Neural cell (in vitro differentiated cells): Measurements from ENCODE around the gene KRT86. TPM values are rescaled to one million over a fixed set of nuclear protein-coding genes. Genes with fewer than 3 reads are reported as not detected.
"Not testable (repeated sequence)": the region's sequence is repeated elsewhere in the genome, so short reads cannot be mapped to it uniquely, and the experiment has no call there.

Source experiments
- H2AFZ ChIP-seq: fragments of 200-600, 300-800 bp; sonication (generic), shearing (Covaris generic); 2 replicates; pipeline ENCODE4 v1.6.0; 2014; ENCODE audit warnings: low read depth, mild to moderate bottlenecking, antibody characterized with exemption, low read length, moderate library complexity
- H3F3A ChIP-seq: fragments of 200-600 bp; shearing (Covaris generic); 2 replicates; pipeline ENCODE4 v1.6.1; 2016; ENCODE audit warnings: mild to moderate bottlenecking, moderate library complexity, mixed read lengths, antibody characterized with exemption, low read length; ENCODE audit not compliant: insufficient read depth, poor library complexity, severe bottlenecking
- H3K27ac ChIP-seq: fragments of 200-600, 300-800 bp; sonication (generic), shearing (Covaris generic); 2 replicates; pipeline ENCODE4 v1.5.1; 2014; ENCODE audit warnings: mild to moderate bottlenecking, low read length, moderate library complexity
- H3K27me3 ChIP-seq: fragments of 300-800, 200-600 bp; sonication (generic), shearing (Covaris generic); 2 replicates; pipeline ENCODE4 v1.6.0; 2014; ENCODE audit warnings: mild to moderate bottlenecking, low read depth, low read length, moderate library complexity; ENCODE audit not compliant: insufficient read depth
- H3K36me3 ChIP-seq: fragments of 300-800, 200-600 bp; sonication (generic), shearing (Covaris generic); 2 replicates; pipeline ENCODE4 v1.5.1; 2014; ENCODE audit warnings: mild to moderate bottlenecking, antibody characterized with exemption, low read length, moderate library complexity; ENCODE audit not compliant: insufficient read depth
- H3K4me2 ChIP-seq: fragments of 300-800, 200-600 bp; sonication (generic), shearing (Covaris generic); 2 replicates; pipeline ENCODE4 v1.6.0; 2014; ENCODE audit warnings: mild to moderate bottlenecking, low read length
- H3K4me3 ChIP-seq: fragments of 300-800, 200-600 bp; sonication (generic), shearing (Covaris generic); 2 replicates; pipeline ENCODE4 v1.5.1; 2014; ENCODE audit warnings: mild to moderate bottlenecking, low read length, moderate library complexity
- H3K79me2 ChIP-seq: fragments of 200-600 bp; shearing (Covaris generic); replicated peaks from 2 replicates; pipeline ENCODE4 v1.6.0; 2014; ENCODE audit warnings: mild to moderate bottlenecking, low read length, moderate library complexity; ENCODE audit not compliant: insufficient read depth
- H3K9ac ChIP-seq: fragments of 300-800, 200-600 bp; sonication (generic), shearing (Covaris generic); 2 replicates; pipeline ENCODE4 v1.6.1; 2016; ENCODE audit warnings: mild to moderate bottlenecking, low read length, mixed read lengths
- H3K9me2 ChIP-seq: fragments of 200-600 bp; shearing (Covaris generic); 2 replicates; pipeline ENCODE4 v1.6.1; 2016; ENCODE audit warnings: mild to moderate bottlenecking, low read length, mixed read lengths; ENCODE audit not compliant: insufficient read depth
- H3K9me3 ChIP-seq: fragments of 200-600, 300-800 bp; sonication (generic), shearing (Covaris generic); 2 replicates; pipeline ENCODE4 v1.6.1; 2016; ENCODE audit warnings: mild to moderate bottlenecking, mixed run types, low read length, moderate library complexity, mixed read lengths
- H4K20me1 ChIP-seq: fragments of 200-600 bp; shearing (Covaris generic); 2 replicates; pipeline ENCODE4 v1.6.1; 2016; ENCODE audit warnings: mild to moderate bottlenecking, mixed run types; ENCODE audit not compliant: insufficient read depth
- EP300 ChIP-seq: fragments of 450-650 bp; conservative IDR thresholded peaks from 2 replicates; pipeline ENCODE4 v1.6.1; 2014; ENCODE audit warnings: antibody characterized with exemption, mild to moderate bottlenecking, moderate library complexity; ENCODE audit not compliant: poor library complexity, severe bottlenecking
- EZH2 ChIP-seq: fragments of 200-600, 300-800 bp; shearing (Covaris generic), sonication (generic); IDR thresholded peaks from 2 replicates; pipeline ENCODE4 v1.6.1; 2014; ENCODE audit warnings: antibody characterized with exemption, low read length, borderline replicate concordance, mild to moderate bottlenecking; ENCODE audit not compliant: insufficient read depth, poor library complexity, severe bottlenecking
- MXI1 ChIP-seq: fragments of 450-650 bp; conservative IDR thresholded peaks from 2 replicates; pipeline ENCODE4 v1.6.1; 2014; ENCODE audit warnings: antibody characterized with exemption, mild to moderate bottlenecking; ENCODE audit not compliant: poor library complexity, severe bottlenecking
- POLR2AphosphoS5 ChIP-seq: IDR thresholded peaks from 2 replicates; pipeline ENCODE4 v1.6.1; 2012
- RAD21 ChIP-seq: fragments of 450-650 bp; conservative IDR thresholded peaks from 2 replicates; pipeline ENCODE4 v1.6.1; 2014; ENCODE audit warnings: antibody characterized with exemption, mild to moderate bottlenecking, moderate library complexity
- SMC3 ChIP-seq: fragments of 450-650 bp; conservative IDR thresholded peaks from 2 replicates; pipeline ENCODE4 v1.6.1; 2014; ENCODE audit warnings: antibody characterized with exemption, mild to moderate bottlenecking, moderate library complexity; ENCODE audit not compliant: poor library complexity
- TAF1 ChIP-seq: IDR thresholded peaks from 2 replicates; pipeline ENCODE4 v1.6.1; 2012; ENCODE audit warnings: low read depth
- polyA plus RNA-seq: library from polyadenylated mRNA; depleted of rRNA; stranded (reverse); fragments of >200 nt; gene quantifications from 2 replicates; pipeline ENCODE4 v1.2.3, GENCODE V29; 2014
- TF ChIP-seq, protein P1 (sequence below): IDR thresholded peaks from 2 replicates; pipeline ENCODE4 v1.6.1; 2012; ENCODE audit warnings: borderline replicate concordance
- TF ChIP-seq, protein P2 (sequence below): fragments of 450-650 bp; IDR thresholded peaks from 2 replicates; pipeline ENCODE4 v1.5.1; 2014; ENCODE audit warnings: antibody characterized with exemption, mild to moderate bottlenecking, moderate library complexity; ENCODE audit not compliant: poor library complexity, severe bottlenecking

The KRT86 gene
- polyA plus RNA-seq, 1 donor from 2014 or later = not detected

DNA sequence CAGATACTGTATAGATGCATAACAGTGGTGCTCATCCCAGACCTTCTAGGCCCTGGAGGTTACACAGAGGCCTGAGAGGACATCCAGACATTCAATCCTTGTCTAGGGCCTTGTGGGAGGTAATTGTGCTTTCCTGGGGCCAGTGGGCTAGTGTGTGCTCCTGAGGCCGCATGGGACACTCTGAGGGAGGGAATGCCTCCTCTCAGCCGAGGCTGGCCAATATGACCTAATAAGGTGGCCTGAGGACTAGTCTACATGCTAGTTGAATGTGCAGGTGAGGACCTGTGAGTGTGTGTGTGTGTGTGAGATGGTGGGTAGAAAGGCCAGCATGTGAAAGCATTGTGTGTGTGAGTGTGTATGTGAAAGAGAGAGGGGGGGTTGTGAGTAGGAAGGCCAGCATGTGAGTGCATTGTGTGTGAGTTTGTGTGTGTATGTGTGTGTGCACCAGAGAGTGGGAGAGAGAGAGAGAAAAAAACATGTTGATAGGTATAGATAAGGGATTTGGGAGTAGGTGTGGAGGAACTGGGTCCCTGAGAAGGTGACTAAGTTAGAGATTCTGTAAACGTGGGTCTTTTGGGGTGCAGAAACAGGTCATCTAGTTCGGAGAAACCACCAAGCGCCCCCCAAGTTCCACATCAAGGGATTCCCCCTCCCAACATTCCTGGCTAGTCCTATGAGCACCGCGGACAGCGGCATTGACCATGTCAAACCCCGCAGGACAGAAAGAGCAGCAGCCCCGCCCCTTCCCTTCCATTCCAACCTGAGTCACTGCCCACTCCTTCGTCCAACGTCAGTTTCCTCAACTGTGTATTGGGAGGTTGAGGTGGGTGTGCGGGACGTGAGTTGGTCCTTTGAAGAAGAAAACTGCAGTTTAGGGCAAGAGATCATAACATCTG is 26.6 kb downstream of the KRT86 start:
- H3K9ac ChIP-seq = no peak overlapping the region
- no peaks in the 10 kb centered on the region for H3K9me2 ChIP-seq
- no peaks in the 10 kb centered on the region for H3K79me2 ChIP-seq
- H4K20me1 ChIP-seq = no peaks in the 10 kb centered on the region
- H3K4me3 ChIP-seq = no peak overlapping the region
- no peaks in the 10 kb centered on the region for H3K36me3 ChIP-seq
- H3F3A ChIP-seq = no peaks in the 10 kb centered on the region
- H3K4me2 ChIP-seq = no peak overlapping the region
- no peak for TF ChIP-seq EZH2
- TF ChIP-seq RAD21 = no peak
- TF ChIP-seq, protein P1, sequence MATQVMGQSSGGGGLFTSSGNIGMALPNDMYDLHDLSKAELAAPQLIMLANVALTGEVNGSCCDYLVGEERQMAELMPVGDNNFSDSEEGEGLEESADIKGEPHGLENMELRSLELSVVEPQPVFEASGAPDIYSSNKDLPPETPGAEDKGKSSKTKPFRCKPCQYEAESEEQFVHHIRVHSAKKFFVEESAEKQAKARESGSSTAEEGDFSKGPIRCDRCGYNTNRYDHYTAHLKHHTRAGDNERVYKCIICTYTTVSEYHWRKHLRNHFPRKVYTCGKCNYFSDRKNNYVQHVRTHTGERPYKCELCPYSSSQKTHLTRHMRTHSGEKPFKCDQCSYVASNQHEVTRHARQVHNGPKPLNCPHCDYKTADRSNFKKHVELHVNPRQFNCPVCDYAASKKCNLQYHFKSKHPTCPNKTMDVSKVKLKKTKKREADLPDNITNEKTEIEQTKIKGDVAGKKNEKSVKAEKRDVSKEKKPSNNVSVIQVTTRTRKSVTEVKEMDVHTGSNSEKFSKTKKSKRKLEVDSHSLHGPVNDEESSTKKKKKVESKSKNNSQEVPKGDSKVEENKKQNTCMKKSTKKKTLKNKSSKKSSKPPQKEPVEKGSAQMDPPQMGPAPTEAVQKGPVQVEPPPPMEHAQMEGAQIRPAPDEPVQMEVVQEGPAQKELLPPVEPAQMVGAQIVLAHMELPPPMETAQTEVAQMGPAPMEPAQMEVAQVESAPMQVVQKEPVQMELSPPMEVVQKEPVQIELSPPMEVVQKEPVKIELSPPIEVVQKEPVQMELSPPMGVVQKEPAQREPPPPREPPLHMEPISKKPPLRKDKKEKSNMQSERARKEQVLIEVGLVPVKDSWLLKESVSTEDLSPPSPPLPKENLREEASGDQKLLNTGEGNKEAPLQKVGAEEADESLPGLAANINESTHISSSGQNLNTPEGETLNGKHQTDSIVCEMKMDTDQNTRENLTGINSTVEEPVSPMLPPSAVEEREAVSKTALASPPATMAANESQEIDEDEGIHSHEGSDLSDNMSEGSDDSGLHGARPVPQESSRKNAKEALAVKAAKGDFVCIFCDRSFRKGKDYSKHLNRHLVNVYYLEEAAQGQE = no peak
- TF ChIP-seq SMC3 = no peak
- no peak for TF ChIP-seq POLR2AphosphoS5
- no peak for TF ChIP-seq TAF1
- TF ChIP-seq, protein P2, sequence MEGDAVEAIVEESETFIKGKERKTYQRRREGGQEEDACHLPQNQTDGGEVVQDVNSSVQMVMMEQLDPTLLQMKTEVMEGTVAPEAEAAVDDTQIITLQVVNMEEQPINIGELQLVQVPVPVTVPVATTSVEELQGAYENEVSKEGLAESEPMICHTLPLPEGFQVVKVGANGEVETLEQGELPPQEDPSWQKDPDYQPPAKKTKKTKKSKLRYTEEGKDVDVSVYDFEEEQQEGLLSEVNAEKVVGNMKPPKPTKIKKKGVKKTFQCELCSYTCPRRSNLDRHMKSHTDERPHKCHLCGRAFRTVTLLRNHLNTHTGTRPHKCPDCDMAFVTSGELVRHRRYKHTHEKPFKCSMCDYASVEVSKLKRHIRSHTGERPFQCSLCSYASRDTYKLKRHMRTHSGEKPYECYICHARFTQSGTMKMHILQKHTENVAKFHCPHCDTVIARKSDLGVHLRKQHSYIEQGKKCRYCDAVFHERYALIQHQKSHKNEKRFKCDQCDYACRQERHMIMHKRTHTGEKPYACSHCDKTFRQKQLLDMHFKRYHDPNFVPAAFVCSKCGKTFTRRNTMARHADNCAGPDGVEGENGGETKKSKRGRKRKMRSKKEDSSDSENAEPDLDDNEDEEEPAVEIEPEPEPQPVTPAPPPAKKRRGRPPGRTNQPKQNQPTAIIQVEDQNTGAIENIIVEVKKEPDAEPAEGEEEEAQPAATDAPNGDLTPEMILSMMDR = no peak
- no peak for TF ChIP-seq EP300
- no peak for TF ChIP-seq MXI1
- H2AFZ ChIP-seq = no peak overlapping the region
- H3K27ac ChIP-seq = no peak overlapping the region
- no peaks in the 10 kb centered on the region for H3K9me3 ChIP-seq
- H3K27me3 ChIP-seq = no peaks in the 10 kb centered on the region

DNA sequence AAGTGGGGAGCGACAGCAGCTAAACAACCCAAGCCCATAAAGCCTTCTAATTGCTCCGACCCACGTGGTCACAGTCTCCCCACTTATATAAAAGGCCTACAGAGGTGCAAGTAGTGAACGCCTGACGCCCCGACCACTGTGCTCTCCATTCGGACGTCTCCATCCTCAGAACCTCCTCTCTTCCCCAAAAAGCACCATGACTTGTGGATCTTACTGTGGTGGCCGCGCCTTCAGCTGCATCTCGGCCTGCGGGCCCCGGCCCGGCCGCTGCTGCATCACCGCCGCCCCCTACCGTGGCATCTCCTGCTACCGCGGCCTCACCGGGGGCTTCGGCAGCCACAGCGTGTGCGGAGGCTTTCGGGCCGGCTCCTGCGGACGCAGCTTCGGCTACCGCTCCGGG is 27.3 kb downstream of the KRT86 start:
- H3K27ac ChIP-seq, H3K27me3 ChIP-seq, H3K36me3 ChIP-seq, H3K4me2 ChIP-seq, H3F3A ChIP-seq, H4K20me1 ChIP-seq, H2AFZ ChIP-seq, H3K9me2 ChIP-seq, H3K9me3 ChIP-seq, H3K9ac ChIP-seq, H3K79me2 ChIP-seq, H3K4me3 ChIP-seq: not testable (repeated sequence)

DNA sequence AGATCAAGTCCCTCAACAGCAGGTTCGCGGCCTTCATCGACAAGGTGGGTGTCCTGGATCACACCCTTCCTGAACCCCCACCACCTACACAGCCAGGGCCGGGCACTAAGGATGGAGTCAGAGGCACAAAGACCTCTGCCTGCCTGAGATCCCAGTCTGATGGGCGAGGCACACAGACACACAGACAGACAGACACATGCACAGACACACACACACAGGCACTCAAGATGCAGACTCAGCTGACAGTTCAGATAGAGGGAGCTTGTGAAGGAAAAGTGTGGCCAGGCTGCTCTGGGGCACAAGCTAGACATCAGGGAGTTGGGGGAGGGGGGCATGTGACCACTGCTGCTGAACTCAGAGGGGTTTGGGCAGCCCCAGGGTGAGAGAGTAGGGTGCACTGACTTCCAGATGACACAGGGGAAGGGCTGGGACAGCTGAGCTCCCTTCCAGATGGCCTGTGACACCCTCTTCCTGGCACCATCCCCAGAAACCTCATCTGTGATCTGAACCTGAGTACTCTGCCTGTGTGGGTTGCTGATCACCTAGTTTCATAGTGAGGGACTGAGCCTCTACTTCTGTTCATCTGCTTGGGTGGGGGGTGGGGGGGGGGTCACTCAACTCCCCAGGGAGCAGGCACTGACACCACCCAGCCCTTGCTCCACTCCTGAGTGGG is 27.9 kb downstream of the KRT86 start:
- H3K9ac ChIP-seq, H4K20me1 ChIP-seq, H3K9me2 ChIP-seq, H3K27me3 ChIP-seq, H3K4me2 ChIP-seq, H3K79me2 ChIP-seq, H3K27ac ChIP-seq, H3K4me3 ChIP-seq, H3K36me3 ChIP-seq, H2AFZ ChIP-seq, H3K9me3 ChIP-seq, H3F3A ChIP-seq: not testable (repeated sequence)

DNA sequence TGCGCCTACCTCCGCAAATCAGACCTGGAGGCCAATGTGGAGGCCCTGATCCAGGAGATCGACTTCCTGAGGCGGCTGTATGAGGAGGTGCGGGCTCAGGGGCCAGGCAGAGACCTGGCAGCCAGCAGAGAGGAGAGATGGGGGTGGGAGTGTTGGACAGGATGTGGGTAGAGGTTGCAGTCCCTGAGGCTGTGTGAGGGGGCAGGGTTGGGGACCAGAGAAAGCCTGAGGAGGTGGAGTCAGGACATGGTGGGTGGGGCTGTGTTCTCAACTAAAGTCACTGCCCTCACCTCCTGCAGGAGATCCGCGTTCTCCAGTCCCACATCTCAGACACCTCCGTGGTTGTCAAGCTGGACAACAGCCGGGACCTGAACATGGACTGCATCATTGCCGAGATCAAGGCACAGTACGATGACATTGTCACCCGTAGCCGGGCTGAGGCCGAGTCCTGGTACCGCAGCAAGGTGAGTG is 30.5 kb downstream of the KRT86 start:
- not testable (repeated sequence) for H3K27ac ChIP-seq, H3K4me2 ChIP-seq, H3K79me2 ChIP-seq, H3F3A ChIP-seq, H3K4me3 ChIP-seq, H3K9ac ChIP-seq, H3K36me3 ChIP-seq, H3K9me3 ChIP-seq, H4K20me1 ChIP-seq, H2AFZ ChIP-seq, H3K9me2 ChIP-seq
- H3K27me3 ChIP-seq = peaks cover 29% of the 10 kb centered on the region
